HG03025 (cell line): Measurements from ENCODE around the gene YTHDC1.
"Not testable (repeated sequence)": the region's sequence is repeated elsewhere in the genome, so short reads cannot be mapped to it uniquely, and the experiment has no call there.

Experiments used
- ATAC-seq: cut with Tn5 transposase; IDR thresholded peaks from one replicate; pipeline ENCODE4 v1.9.1; 2021; ENCODE audit warnings: mild to moderate bottlenecking, moderate library complexity; ENCODE audit not compliant: unreplicated experiment, low FRiP score

Gene YTHDC1

GRCh38 chr4:68299492-68300457 lies 50.1 kb downstream of the YTHDC1 start:
- no peak for ATAC-seq

DNA sequence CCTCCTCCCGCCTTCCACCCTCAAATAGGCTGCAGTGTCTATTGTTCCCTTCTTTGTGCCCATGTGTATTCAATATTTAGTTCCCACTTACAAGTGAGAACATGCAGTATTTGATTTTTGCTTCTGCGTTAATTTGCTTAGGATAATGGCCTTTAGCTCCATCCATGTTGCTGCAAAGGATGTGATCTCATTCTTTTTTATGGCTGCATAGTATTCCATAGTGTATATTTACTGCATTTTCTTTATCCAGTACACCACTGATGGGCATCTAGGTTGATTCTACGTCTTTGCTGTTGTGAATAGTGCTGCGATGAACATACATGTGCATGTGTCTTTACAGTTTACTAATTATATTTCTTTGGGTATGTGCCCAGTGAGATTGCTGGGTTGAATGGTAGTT lies 52.8 kb downstream of the YTHDC1 start:
- no peak for ATAC-seq

GRCh38 chr4:68291256-68291655 lies 58.6 kb downstream of the YTHDC1 start:
- ATAC-seq, result no peak

- no peak for ATAC-seq
These were observed 61.5 kb downstream of the YTHDC1 start for GRCh38 chr4:68288393-68288740.

GRCh38 chr4:68287704-68288392 lies 62.0 kb downstream of the YTHDC1 start:
- no peak for ATAC-seq

DNA sequence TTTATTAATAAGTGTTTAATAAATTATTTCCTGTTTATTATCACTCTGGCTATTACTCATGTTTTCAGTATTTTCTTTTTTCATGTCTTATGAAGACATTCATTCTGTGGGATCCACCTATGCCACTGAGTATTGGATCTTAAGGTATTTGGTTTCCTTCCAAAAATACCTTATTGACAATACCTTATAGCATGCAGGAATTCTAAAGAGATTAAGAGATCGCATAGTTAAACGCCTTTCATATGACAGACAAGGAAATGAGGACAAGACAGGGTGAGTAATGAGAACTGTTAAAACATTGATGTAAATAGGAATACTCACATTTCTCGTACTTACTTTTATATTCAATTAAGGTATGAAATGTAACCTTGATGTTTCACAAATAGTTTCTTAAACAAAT lies 66.2 kb downstream of the YTHDC1 start:
- ATAC-seq, result no peak

DNA sequence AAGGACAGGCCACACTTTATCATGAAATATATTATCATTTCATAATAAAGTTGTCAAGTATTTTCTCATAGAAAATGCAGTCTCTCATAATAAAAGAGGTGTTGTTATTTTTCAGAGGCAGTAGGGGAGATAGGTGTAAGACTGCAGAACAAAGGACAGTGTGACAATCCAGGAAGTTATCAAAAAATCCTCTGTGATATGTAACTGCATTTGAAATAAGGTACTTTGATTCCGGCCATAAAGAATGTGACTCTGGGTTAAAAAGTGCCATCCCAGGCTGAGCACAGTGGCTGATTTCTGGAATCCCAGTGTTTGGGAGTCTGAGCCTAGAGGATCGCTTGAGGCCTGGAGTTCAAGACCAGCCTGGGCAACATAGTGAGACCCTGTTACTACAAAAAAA lies 66.8 kb downstream of the YTHDC1 start:
- no peak for ATAC-seq

DNA sequence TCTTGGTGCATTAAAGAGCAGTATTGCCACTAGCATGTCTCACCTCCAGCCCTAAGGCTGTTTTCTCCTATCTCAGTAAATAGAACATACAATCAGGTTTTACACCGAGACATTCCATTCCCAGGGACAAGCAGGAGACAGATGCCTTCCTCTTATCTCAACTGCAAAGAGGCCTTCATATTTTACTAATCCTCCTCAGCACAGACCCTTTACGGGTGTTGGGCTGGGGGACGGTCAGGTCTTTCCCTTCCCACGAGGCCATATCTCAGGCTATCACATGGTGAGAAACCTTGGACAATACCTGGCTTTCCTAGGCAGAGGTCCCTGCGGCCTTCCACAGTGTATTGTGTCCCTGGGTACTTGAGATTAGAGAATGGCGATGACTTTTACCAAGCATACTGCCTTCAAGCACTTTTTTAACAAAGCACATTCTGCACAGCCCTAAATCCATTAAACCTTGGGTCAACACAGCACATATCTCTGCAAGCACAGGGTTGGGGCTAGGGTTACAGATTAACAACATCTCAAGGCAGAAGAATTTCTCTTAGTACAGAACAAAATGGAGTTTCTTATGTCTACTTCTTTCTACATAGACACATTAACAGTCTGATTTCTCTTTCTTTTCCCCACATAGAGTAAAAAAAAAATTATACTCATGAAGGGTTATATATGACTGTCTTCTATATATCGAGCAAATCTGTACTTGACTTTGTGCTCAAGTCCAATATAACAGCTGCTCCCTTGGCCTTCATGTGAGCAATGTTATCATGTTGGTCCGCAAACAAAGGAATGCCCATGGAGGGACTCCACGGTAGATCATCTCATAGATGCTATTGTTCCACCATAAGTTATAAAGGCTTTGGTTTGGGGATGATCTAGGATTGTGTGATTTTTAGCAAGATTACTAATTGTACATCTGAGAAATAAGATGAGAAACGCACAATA lies 67.8 kb downstream of the YTHDC1 start:
- ATAC-seq, result not testable (repeated sequence)

GRCh38 chr4:68278029-68278428 lies 71.9 kb downstream of the YTHDC1 start:
- ATAC-seq, result no peak

DNA sequence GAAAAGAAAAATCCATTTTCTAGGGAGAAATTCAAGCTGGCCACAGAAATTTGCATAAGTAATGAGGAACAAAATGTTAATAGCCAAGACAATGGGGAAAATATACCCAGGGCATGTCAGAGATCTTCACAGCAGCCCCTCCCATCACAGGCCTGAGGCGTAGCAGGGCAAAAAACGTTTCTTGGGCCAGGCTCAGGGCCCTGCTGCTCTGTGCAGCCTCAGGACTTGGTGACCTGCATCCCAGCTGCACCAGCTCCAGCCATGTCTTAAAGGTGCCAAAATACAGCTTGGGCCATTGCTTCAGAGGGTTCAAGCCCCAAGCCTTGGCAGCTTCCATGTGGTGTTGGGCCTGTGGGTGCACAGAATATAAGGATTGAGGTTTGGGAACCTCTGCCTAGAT lies 72.3 kb downstream of the YTHDC1 start:
- no peak for ATAC-seq

DNA sequence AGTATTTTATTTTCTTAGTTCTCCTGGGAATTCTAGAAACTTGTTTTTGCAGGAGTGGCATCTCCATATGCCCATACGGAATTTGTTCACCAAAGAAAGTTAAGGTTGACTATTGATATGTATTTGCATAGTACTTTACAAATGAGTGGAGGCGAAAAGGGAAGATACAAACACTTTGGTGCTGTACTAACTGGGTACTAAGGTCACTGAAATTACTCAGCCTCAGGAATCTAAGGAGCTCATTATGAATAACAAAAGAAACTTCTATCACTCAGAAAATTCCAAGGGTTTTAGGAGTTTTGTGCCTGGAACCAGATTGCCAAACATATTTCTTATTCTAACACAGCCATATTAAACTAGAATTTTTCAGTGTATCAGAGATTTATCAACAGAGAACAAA lies 77.0 kb downstream of the YTHDC1 start:
- ATAC-seq, result no peak

DNA sequence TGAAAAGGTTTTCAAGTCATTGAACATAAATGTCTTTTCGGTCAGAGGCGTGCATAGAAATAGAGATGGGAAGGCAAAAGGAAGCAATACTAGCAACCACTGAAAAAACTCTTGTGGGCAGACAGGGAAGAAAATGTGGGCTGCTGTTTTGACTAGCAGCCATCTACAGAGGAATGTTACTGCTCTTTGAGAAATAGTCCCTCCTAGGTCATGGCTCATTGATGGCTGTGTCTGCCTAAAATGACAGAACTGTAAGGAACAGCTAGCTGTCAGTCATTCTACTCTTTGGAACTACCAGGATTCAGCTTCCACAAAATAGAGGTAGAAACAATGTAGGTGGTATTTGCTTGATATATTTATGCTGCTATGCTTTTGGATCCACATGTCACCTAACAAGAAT lies 77.5 kb downstream of the YTHDC1 start:
- ATAC-seq, result peak; percentile 75

- peak; percentile 48 for ATAC-seq
These were observed 78.0 kb downstream of the YTHDC1 start for GRCh38 chr4:68271851-68272357.

GRCh38 chr4:68267433-68267944 lies 82.4 kb downstream of the YTHDC1 start:
- ATAC-seq, result no peak

GRCh38 chr4:68264875-68265565 lies 84.9 kb downstream of the YTHDC1 start:
- ATAC-seq, result no peak
